Measurements from ENCODE around the gene ITIH5. TPM values are rescaled to one million over a fixed set of nuclear protein-coding genes. Genes with fewer than 3 reads are reported as not detected.

ITIH5 gene
- total and polyA plus RNA-seq, 2 of the 13 experiments (the other 11 are each of a cell fraction or from before 2014, with no cell fraction given): 4.7 to 8.9 TPM

GRCh38 chr10:7704071-7705016 lies 37.6 kb upstream of the ITIH5 start (continued):
- peak; percentile 92 for TF ChIP-seq AFF4 (CRISPR knock-in tag; IDR thresholded peaks at IDR 0.05)
- TF ChIP-seq ZNF335 (CRISPR knock-in tag; IDR thresholded peaks at IDR 0.05): no peak
- no peak for TF ChIP-seq SNRNP70 (IDR thresholded peaks at IDR 0.05; ENCODE audit: low read depth, low read length)
- TF ChIP-seq IKZF5 (CRISPR knock-in tag; IDR thresholded peaks at IDR 0.05): no peak
- TF ChIP-seq CHD2 (IDR thresholded peaks at IDR 0.05; ENCODE audit: low read depth, low read length): no peak
- no peak for TF ChIP-seq HDAC6 (IDR thresholded peaks at IDR 0.05; ENCODE audit: low read depth, low read length)
- TF ChIP-seq POLR2G (IDR thresholded peaks at IDR 0.05; ENCODE audit: low read depth, low read length): peak; percentile 57
- TF ChIP-seq ZNF460 (CRISPR knock-in tag; IDR thresholded peaks at IDR 0.05; ENCODE audit: borderline replicate concordance): no peak
- TF ChIP-seq HOXA3 (CRISPR knock-in tag; IDR thresholded peaks at IDR 0.05): no peak
- no peak for TF ChIP-seq ZXDC (CRISPR knock-in tag; IDR thresholded peaks at IDR 0.05)
- no peak for TF ChIP-seq SKIL (CRISPR knock-in tag; IDR thresholded peaks at IDR 0.05; ENCODE audit: borderline replicate concordance)
- TF ChIP-seq ZC3H4 (CRISPR knock-in tag; IDR thresholded peaks at IDR 0.05; ENCODE audit: borderline replicate concordance): peak; percentile 50; the same call in 1 of the 2 replicates
- TF ChIP-seq ATF4 (CRISPR knock-in tag; IDR thresholded peaks at IDR 0.05): no peak
- TF ChIP-seq KDM5A (IDR thresholded peaks at IDR 0.05; ENCODE audit: borderline replicate concordance, low read length): 0 out of 2 replicates have a peak, but pooled peaks have one; percentile 4
- TF ChIP-seq RBFOX2 (IDR thresholded peaks at IDR 0.05; ENCODE audit: low read depth, low read length): peak; percentile 20
- no peak for TF ChIP-seq MYC (CRISPR knock-in tag; IDR thresholded peaks at IDR 0.05; ENCODE audit: borderline replicate concordance)
- no peak for TF ChIP-seq ZNF790 (CRISPR knock-in tag; IDR thresholded peaks at IDR 0.05; ENCODE audit: borderline replicate concordance)
